GM21367 (cell line): ENCODE measurements around the gene CEP57L1.
"Not testable (repeated sequence)": the region's sequence is repeated elsewhere in the genome, so short reads cannot be mapped to it uniquely, and the experiment has no call there.

Experiments
- ATAC-seq: cut with Tn5 transposase; IDR thresholded peaks from one replicate; pipeline ENCODE4 v1.9.1; 2021; ENCODE audit not compliant: unreplicated experiment

CEP57L1 gene

GRCh38 chr6:109167562-109167961 lies 72.3 kb downstream of the CEP57L1 start:
- no peak for ATAC-seq

- ATAC-seq = no peak
Observed at GRCh38 chr6:109170333-109170732, 75.0 kb downstream of the CEP57L1 start.

DNA sequence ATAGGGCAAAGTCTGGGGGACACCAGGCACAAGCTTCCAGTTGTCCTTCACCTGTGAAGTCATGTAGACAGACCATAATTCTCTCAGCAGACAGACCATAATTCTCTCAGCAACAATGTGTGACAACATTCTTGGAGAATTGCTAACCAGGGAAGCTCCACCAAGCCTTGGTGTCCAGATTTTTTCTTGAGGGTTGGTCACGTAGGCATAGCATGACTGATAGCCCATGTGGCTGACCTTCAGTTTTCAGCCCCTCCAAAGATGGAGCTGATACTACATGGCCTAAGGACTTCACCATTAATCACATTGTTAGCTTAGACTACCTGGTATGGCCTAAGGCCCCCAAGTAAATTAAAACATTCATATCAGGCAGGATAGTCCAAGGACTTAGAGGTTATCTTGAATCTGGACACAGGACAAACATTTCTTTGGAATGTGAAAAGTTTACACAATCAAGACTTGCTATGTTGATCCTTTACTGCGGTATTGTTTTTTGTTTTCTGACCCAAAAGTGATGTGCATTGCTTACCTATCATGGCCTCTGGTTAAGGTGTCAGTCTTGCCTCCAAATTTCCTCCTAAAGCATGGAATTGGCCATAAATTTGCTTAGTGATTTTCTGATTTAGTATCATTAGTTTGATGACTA lies 76.9 kb downstream of the CEP57L1 start:
- ATAC-seq = no peak

- no peak for ATAC-seq
Observed at GRCh38 chr6:109174916-109175315, 79.6 kb downstream of the CEP57L1 start.

DNA sequence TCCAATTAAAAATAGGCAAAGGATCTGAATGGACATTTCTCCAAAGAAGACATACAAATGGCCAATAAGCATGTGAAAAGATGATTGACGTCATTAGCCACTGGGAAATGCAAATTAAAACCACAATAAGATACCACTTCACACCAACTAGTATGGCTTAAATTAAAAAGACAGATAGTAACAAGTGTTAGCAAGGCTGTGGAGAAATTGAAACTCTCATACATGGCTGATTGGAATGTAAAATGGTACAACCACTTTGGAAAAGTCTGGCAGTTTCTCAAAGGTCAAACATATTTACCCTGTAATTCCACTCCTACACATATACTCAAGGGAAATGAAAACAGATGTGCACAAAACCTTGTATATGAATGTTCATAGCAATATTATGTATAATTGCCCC lies 83.6 kb downstream of the CEP57L1 start:
- no peak for ATAC-seq

GRCh38 chr6:109179507-109179906 lies 84.2 kb downstream of the CEP57L1 start:
- no peak for ATAC-seq

GRCh38 chr6:109182578-109182977 lies 87.3 kb downstream of the CEP57L1 start:
- no peak for ATAC-seq

- no peak for ATAC-seq
Observed at GRCh38 chr6:109183109-109183650, 87.9 kb downstream of the CEP57L1 start.

DNA sequence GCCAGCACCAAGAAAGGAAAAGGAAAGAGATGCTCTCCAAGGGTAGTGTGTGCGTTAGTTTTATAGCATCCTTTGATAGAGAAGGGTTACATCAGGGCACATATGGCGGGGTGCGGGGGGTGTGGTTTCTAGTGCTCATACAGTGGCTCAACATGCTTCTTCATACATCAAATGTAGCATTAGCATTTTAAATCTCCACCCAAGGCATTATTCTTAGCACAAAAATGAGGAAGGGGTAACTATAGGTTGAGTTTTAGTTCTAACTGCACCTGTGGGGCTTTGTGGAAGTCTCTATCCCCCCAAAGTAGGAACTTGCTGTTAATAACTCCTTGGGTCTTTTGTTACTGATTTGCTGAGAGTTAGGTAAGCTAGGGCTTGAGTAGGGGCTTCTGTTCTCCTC lies 89.3 kb downstream of the CEP57L1 start:
- no peak for ATAC-seq

- ATAC-seq = no peak
Observed at GRCh38 chr6:109186012-109186411, 90.7 kb downstream of the CEP57L1 start.

GRCh38 chr6:109187399-109188114 lies 92.2 kb downstream of the CEP57L1 start:
- ATAC-seq = no peak

DNA sequence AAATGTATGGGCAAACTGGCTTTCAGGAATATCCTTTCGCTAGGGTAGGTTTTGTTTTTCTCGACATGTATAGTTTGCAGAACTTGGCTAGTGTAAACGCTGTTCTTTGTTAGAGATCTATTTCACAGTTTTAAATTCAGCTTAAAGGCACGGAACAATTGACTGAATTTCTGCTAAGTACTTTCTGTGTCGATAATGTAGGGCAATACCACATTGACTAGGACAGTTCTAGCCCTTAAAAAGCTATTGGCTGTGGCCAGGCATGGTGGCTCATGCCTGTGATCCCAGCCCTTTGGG lies 92.8 kb downstream of the CEP57L1 start:
- ATAC-seq = no peak

DNA sequence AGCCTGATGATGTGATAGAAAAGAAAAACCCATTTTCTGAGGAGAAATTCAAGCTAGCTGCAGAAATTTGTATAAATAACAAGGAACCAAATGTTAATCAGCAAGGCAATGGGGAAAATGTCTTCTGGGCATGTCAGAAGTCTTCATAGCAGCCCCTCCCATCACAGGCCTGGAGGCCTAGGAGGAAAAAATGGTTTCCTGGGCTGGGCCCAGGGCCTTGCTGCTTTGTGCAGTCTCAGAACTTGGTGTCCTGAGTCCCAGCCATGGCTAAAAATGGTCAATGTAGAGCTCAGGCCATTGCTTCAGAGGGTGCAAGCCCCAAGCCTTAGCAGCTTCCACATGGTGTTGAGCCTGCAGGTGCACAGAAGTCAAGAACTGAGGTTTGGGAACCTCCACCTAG lies 96.1 kb downstream of the CEP57L1 start:
- ATAC-seq = not testable (repeated sequence)

DNA sequence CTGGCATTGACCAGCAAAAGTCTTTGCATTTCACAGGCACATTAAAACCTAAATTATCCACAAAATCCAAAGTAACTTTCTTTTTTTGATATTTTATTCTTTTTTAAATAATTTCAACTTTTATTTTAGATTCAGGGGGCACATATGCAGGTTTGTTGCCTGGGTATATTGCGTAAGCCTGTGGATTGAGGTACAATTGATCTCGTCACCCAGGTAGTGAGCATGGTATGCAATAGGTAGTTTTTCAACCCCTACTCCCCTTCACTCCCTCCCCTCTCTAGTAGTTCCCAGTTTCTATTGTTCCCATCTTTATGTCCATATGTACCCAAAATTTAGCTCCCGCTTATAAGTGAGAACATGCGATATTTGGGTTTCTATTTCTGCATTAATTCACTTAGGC lies 97.6 kb downstream of the CEP57L1 start:
- ATAC-seq = no peak

DNA sequence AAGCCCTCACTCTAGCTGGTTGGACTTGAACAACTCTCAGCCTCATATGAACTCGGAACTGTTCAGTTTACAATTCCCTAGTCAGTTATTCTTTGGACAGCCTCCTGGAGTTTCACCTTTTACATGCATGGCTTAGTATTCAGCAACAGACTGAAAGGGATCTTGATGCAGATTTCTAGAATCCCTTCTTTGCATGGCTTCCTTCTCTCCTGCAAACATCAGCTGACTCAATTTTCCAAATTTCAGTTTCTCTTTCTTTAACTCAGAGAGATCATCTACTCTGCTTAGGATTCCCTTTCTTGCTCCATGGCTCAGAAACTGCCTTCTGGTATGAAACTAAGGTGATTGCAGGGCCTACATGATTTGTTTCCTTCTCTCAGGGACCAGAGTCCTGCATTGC lies 99.6 kb downstream of the CEP57L1 start:
- no peak for ATAC-seq

DNA sequence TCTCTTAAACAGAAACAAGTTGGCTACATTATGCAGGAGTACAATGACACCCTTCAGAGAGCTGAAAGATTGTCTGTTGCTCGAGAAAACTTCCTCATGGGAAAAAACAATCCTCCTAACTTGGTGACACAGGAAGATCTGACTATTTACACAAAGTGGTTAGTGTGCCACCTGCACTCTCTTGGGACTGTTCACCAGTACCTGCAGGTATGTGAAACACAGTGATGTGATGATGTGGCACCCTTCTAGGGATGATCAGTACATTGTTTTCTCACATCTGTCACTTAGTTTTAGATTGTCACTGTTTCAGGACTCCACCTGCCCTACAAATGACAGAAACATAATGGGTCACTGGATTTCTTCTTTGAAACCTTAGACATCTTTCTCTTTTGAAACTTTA lies 101.8 kb downstream of the CEP57L1 start:
- no peak for ATAC-seq

DNA sequence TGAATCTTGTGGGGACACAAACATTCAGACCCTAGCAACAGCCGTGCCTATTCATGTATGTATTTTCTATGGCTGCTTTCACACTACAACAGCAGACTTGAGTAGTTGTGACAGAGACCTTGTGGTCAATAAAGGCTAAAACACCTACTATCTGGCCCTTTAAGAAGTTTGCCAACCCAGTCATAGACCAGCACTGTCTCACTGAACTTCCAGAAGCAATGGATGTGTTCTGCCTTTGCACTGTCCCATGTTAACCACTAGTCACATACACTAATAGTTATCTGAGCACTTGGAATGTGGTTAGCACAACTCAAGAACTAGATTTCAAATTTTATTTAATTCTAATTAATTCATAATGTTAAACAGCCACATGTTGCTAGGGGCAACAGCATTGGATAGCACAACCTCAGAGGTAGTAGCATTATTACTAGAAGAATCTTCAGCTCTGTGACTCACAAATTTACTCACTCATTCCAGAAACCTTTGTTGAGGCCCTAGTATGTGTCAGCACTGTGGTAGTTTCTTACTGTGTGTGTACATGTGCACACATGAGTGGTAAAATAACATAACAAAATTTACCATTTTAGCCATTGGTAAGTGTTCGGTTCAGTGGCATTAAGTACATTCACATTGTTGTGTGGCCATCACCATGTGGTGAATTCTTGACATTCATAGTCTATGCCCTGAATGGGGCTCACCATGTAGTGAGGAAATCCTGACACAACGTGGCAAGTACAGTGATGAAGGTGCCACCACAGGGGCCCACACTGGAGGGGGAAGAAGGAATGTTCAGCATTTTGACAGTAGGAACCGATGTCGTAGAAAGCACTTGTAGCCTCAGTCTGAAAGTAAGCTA lies 107.3 kb downstream of the CEP57L1 start:
- ATAC-seq = no peak

- ATAC-seq = no peak
Observed at GRCh38 chr6:109204511-109204910, 109.2 kb downstream of the CEP57L1 start.

- no peak for ATAC-seq
Observed at GRCh38 chr6:109212683-109213082, 117.4 kb downstream of the CEP57L1 start.
